HEK293 (cell line): Measurements from ENCODE around the gene ABHD11.

ENCODE experiments used
- CTCF ChIA-PET: fragments of 350-600 bp; formaldehyde crosslinking; extraction: SDS; loops from one replicate; lab custom pipeline; 2021; ENCODE audit warnings: antibody characterized with exemption; lab: Yijun Ruan, JAX
- POLR2A ChIA-PET: fragments of 300-600 bp; formaldehyde crosslinking; extraction: SDS; loops from one replicate; lab custom pipeline; 2020; ENCODE audit warnings: antibody characterized with exemption, inconsistent platforms; lab: Yijun Ruan, JAX
- H3K27ac ChIP-seq: fragments of 200-500 bp; sonication (Bioruptor generic); 2 replicates; pipeline ENCODE4 v1.5.1; 2014; ENCODE audit warnings: low read depth, low read length, control low read depth, inconsistent platforms; ENCODE audit errors: extremely low read depth
- H3K36me3 ChIP-seq, 2 experiments: fragments of 200-500 bp in 1 of 2; sonication (Bioruptor generic) in 1 of 2; 1 replicate in 1 of 2; 2 replicates in 1 of 2; pipeline ENCODE4 v1.5.1; 2014 to 2017; ENCODE audit warnings: inconsistent platforms in 2 of 2, low read length in 2 of 2; ENCODE audit not compliant: control insufficient read depth in 2 of 2, insufficient read depth in 1 of 2
- H3K4me1 ChIP-seq: fragments of 200-500 bp; sonication (Bioruptor generic); 2 replicates; pipeline ENCODE4 v1.5.1; 2014; ENCODE audit warnings: mild to moderate bottlenecking, low read length, inconsistent platforms; ENCODE audit not compliant: control insufficient read depth, insufficient read depth
- H3K4me3 ChIP-seq: 2 replicates; pipeline ENCODE4 v1.5.1; 2011; ENCODE audit warnings: low read depth, mild to moderate bottlenecking, control low read depth, low read length, moderate library complexity
- H3K9me3 ChIP-seq: fragments of 200-500 bp; sonication (Bioruptor generic); 2 replicates; pipeline ENCODE4 v1.5.1; 2014; ENCODE audit warnings: low read depth, low read length, inconsistent platforms; ENCODE audit not compliant: control insufficient read depth, insufficient read depth
- CTCF ChIP-seq: fragments of 450-650 bp; formaldehyde crosslinking; IDR thresholded peaks from 2 replicates; pipeline ENCODE4 v1.5.1; 2016; ENCODE audit warnings: missing biosample characterization, missing genetic modification characterization
- KLF16 ChIP-seq: fragments of 450-650 bp; formaldehyde crosslinking; IDR thresholded peaks from 2 replicates; pipeline ENCODE4 v1.5.1; 2017; ENCODE audit warnings: missing biosample characterization, missing genetic modification characterization
- PRDM1 ChIP-seq: fragments of 450-650 bp; formaldehyde crosslinking; IDR thresholded peaks from 2 replicates; pipeline ENCODE4; 2016; ENCODE audit warnings: missing biosample characterization, missing genetic modification characterization
- SETDB1 ChIP-seq: IDR thresholded peaks from one replicate; pipeline ENCODE4 v1.6.1; 2017; ENCODE audit warnings: mild to moderate bottlenecking, low read length, moderate library complexity, mixed read lengths; ENCODE audit not compliant: insufficient read length
- ZFP3 ChIP-seq: fragments of 450-650 bp; formaldehyde crosslinking; IDR thresholded peaks from 2 replicates; pipeline ENCODE4 v1.5.1; 2016; ENCODE audit warnings: low read depth, missing biosample characterization, missing genetic modification characterization
- ZNF10 ChIP-seq: fragments of 450-650 bp; formaldehyde crosslinking; IDR thresholded peaks from 2 replicates; pipeline ENCODE4 v1.5.1; 2017; ENCODE audit warnings: missing biosample characterization, missing genetic modification characterization
- ZNF184 ChIP-seq: fragments of 450-650 bp; IDR thresholded peaks from 2 replicates; pipeline ENCODE4 v1.5.1; 2018; ENCODE audit warnings: missing biosample characterization, mild to moderate bottlenecking, missing genetic modification characterization
- ZNF248 ChIP-seq: fragments of 450-650 bp; formaldehyde crosslinking; IDR thresholded peaks from 2 replicates; pipeline ENCODE4 v1.5.1; 2017; ENCODE audit warnings: missing biosample characterization, missing genetic modification characterization
- ZNF354C ChIP-seq: fragments of 450-650 bp; formaldehyde crosslinking; IDR thresholded peaks from 2 replicates; pipeline ENCODE4 v1.5.1; 2016; ENCODE audit warnings: missing biosample characterization, missing genetic modification characterization, low read depth, borderline replicate concordance
- ZNF501 ChIP-seq: fragments of 450-650 bp; formaldehyde crosslinking; IDR thresholded peaks from 2 replicates; pipeline ENCODE4 v1.5.1; 2016; ENCODE audit warnings: missing biosample characterization, missing genetic modification characterization
- ZNF510 ChIP-seq: fragments of 450-650 bp; formaldehyde crosslinking; IDR thresholded peaks from 2 replicates; pipeline ENCODE4 v1.5.1; 2018; ENCODE audit warnings: mild to moderate bottlenecking, missing genetic modification characterization, missing biosample characterization; ENCODE audit not compliant: insufficient replicate concordance
- ZNF623 ChIP-seq: fragments of 450-650 bp; formaldehyde crosslinking; IDR thresholded peaks from 2 replicates; pipeline ENCODE4 v1.5.1; 2016; ENCODE audit warnings: missing biosample characterization, missing genetic modification characterization
- ZNF791 ChIP-seq: fragments of 450-650 bp; formaldehyde crosslinking; IDR thresholded peaks from 2 replicates; pipeline ENCODE4 v1.5.1; 2016; ENCODE audit warnings: missing biosample characterization, missing genetic modification characterization
- ZXDB ChIP-seq: fragments of 450-650 bp; formaldehyde crosslinking; IDR thresholded peaks from 2 replicates; pipeline ENCODE4 v1.5.1; 2016; ENCODE audit warnings: missing biosample characterization, missing genetic modification characterization
- TF ChIP-seq, protein P1 (sequence below): fragments of 450-650 bp; formaldehyde crosslinking; IDR thresholded peaks from 2 replicates; pipeline ENCODE4 v1.5.1; 2016; ENCODE audit warnings: missing biosample characterization, missing genetic modification characterization
- TF ChIP-seq, protein P2 (sequence below): fragments of 450-650 bp; formaldehyde crosslinking; IDR thresholded peaks from 2 replicates; pipeline ENCODE4 v1.5.1; 2016; ENCODE audit warnings: missing biosample characterization, missing genetic modification characterization

Gene ABHD11

DNA sequence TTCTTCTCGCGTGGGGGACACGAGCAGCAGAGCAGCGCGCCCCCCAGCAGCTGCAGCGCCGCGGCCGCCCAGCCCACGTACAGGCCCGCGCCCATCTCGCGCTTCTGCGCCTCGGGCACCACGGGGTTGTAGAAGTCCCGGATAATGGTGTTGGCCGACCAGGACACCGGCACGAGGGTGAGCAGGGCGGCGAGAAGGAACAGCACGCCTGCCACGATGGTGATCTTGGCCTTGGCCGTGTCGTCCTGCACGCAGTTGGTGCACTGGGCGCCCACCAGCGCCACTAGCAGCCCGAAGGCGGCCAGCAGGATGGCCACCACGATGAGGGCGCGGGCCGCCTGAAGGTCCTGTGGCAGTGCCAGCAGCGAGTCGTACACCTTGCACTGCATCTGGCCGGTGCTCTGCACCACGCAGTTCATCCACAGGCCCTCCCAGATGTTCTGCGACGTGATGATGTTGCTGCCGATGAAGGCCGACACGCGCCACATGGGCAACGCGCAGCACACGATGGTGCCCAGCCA, 30.9 kb upstream of the ABHD11 start:
- CTCF ChIA-PET, result interaction anchor here (0.5 kb wide), 1 partner anchor 93 kb away, joined by 3 read pairs; no protein-coding TSS in a partner anchor
- Histone ChIP-seq H3K4me3 (peak overlapping the region; percentile 50), H3K36me3 (no peaks in the 10 kb centered on the region), H3K4me1 (no peaks in the 10 kb centered on the region), H3K27ac (no peak overlapping the region; the same call in 1 of the 2 replicates), H3K9me3 (no peaks in the 10 kb centered on the region)
- TF ChIP-seq ZNF184 (tag by site-specific recombination) (no peak), ZXDB (tag by site-specific recombination) (no peak), ZNF248 (tag by site-specific recombination) (no peak), ZFP3 (tag by site-specific recombination) (no peak), ZNF501 (tag by site-specific recombination) (no peak), ZNF510 (tag by site-specific recombination) (no peak), CTCF (no peak), ZNF791 (tag by site-specific recombination) (no peak), KLF16 (tag by site-specific recombination) (no peak)
- TF ChIP-seq, protein P1, sequence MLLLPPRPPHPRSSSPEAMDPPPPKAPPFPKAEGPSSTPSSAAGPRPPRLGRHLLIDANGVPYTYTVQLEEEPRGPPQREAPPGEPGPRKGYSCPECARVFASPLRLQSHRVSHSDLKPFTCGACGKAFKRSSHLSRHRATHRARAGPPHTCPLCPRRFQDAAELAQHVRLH (tag by site-specific recombination), result no peak
- POLR2A ChIA-PET, result interaction anchor here (1.0 to 2.4 kb wide), 3 partner anchors 9 to 30 kb away, joined by 3 to 15 read pairs (median 4); partner anchors contain the start of gene ABHD11

DNA sequence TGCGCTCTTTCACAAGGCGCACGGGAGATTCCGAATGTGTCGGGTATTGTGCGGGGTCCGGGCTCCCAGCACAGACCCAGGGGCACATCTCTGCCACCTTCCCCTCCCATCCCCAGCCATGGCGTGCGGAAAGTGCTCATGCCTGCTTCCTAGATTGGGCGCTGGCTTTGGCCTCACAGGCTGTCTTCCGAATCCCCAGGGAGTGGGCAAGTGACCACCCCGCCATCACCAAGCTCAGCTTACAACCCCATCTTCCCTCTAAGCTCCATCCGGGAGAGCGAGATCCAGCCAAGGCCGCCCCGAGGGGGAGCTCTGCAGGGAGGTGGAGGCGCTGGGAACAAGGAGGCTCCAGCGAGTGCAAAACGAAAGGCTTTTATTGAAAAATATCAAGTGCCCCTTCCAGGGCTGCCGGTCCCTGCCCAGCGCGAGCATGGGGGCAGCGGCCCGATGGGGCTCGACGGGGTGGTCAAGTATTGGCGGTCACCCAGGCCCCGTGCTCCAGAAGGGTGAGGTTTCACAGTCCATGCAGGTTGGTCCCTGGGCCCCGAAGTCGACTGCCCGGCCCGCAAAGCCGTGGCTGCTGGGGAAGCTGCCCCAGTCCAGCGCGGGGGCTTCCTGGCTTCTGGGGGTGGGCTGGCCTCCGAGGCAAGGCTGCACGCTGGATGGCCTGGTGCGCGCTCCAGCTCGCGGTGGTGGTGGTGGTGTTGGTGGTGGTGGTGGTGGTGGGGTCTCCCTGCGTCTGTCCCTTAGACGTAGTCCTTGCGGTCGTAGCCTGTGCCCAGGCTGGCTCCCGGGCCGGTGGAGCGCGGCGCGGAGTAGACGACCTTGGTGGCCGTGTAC, 30.3 kb upstream of the ABHD11 start:
- H3K4me1 ChIP-seq, result no peaks in the 10 kb centered on the region
- TF ChIP-seq ZNF623 (tag by site-specific recombination), result no peak
- no peak for TF ChIP-seq PRDM1 (tag by site-specific recombination)
- TF ChIP-seq SETDB1, result no peak
- TF ChIP-seq, protein P2, sequence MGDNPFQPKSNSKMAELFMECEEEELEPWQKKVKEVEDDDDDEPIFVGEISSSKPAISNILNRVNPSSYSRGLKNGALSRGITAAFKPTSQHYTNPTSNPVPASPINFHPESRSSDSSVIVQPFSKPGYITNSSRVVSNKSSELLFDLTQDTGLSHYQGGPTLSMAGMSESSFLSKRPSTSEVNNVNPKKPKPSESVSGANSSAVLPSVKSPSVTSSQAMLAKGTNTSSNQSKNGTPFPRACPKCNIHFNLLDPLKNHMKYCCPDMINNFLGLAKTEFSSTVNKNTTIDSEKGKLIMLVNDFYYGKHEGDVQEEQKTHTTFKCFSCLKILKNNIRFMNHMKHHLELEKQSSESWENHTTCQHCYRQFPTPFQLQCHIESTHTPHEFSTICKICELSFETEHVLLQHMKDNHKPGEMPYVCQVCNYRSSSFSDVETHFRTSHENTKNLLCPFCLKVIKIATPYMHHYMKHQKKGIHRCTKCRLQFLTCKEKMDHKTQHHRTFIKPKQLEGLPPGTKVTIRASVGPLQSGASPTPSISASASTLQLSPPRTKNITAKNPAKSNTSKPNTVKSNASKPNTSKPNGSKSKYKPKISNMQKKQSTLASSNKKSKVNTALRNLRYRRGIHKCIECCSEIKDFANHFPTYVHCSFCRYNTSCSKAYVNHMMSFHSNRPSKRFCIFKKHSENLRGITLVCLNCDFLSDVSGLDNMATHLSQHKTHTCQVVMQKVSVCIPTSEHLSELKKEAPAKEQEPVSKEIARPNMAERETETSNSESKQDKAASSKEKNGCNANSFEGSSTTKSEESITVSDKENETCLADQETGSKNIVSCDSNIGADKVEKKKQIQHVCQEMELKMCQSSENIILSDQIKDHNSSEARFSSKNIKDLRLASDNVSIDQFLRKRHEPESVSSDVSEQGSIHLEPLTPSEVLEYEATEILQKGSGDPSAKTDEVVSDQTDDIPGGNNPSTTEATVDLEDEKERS (tag by site-specific recombination), result no peak
- no peak for TF ChIP-seq ZNF354C (tag by site-specific recombination)
- TF ChIP-seq ZNF10, result no peak
- H3K27ac ChIP-seq, result no peak overlapping the region
- CTCF ChIA-PET, result no interaction called here
- H3K36me3 ChIP-seq, result no peaks in the 10 kb centered on the region
- POLR2A ChIA-PET, result no interaction called here
- no peak overlapping the region for H3K4me3 ChIP-seq
- no peaks in the 10 kb centered on the region for H3K9me3 ChIP-seq
